HEK293T (cell line): ENCODE results near the gene BBS1.
A peak's percentile ranks its signal among the peaks of the same experiment; 100 is the strongest.

Experiments used
- ARNT ChIP-seq: fragments of 450-650 bp; IDR thresholded peaks from 2 replicates; pipeline ENCODE4 v1.6.1; 2017; ENCODE audit warnings: mild to moderate bottlenecking
- ELF4 ChIP-seq: fragments of 450-650 bp; IDR thresholded peaks from 2 replicates; pipeline ENCODE4 v1.6.1; 2017; ENCODE audit warnings: antibody characterized with exemption
- HDGF ChIP-seq: fragments of 450-650 bp; IDR thresholded peaks from 2 replicates; pipeline ENCODE4 v1.6.1; 2017; ENCODE audit warnings: antibody characterized with exemption, borderline replicate concordance
- L3MBTL2 ChIP-seq: fragments of 450-650 bp; conservative IDR thresholded peaks from 2 replicates; pipeline ENCODE4 v1.6.1; 2016; ENCODE audit warnings: mild to moderate bottlenecking
- SP1 ChIP-seq: fragments of 450-650 bp; IDR thresholded peaks from 2 replicates; pipeline ENCODE4 v1.6.1; 2017
- TARDBP ChIP-seq: fragments of 450-650 bp; IDR thresholded peaks from 2 replicates; pipeline ENCODE4 v1.6.1; 2016
- TF ChIP-seq, protein P1 (sequence below): fragments of 450-650 bp; IDR thresholded peaks from 2 replicates; pipeline ENCODE4 v1.6.1; 2016

GRCh38 chr11:66568124-66568916 lies 57.9 kb downstream of the BBS1 start, which contains the start of gene CTSF:
- TF ChIP-seq, protein P1, sequence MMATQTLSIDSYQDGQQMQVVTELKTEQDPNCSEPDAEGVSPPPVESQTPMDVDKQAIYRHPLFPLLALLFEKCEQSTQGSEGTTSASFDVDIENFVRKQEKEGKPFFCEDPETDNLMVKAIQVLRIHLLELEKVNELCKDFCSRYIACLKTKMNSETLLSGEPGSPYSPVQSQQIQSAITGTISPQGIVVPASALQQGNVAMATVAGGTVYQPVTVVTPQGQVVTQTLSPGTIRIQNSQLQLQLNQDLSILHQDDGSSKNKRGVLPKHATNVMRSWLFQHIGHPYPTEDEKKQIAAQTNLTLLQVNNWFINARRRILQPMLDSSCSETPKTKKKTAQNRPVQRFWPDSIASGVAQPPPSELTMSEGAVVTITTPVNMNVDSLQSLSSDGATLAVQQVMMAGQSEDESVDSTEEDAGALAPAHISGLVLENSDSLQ = no peak
- TF ChIP-seq SP1 (no peak), HDGF (no peak), ELF4 (no peak), L3MBTL2 (peak; percentile 90), ARNT (no peak), TARDBP (no peak)
